CD8-positive, alpha-beta memory T cell (primary cell): ENCODE data around the gene ERFE. TPM values are rescaled to one million over a fixed set of nuclear protein-coding genes. Genes with fewer than 3 reads are reported as not detected.

Experiments
- CTCF ChIA-PET: fragments of 350-600 bp; sonication (Branson Sonifier 250); formaldehyde crosslinking; loops from one replicate; lab custom pipeline; 2021; ENCODE audit warnings: antibody characterized with exemption; lab: Charles Lee
- POLR2A ChIA-PET: fragments of 350-600 bp; sonication (Branson Sonifier 250); formaldehyde crosslinking; loops from one replicate; lab custom pipeline; 2021; ENCODE audit warnings: antibody characterized with exemption; lab: Charles Lee
- DNase-seq, 5 donors: peaks; one replicate each; pipeline versions ENCODE4 v3.0.0 to v3.0.0-alpha.2; 2020 to 2022; ENCODE audit warnings: mixed read lengths in 1 of 5
- H3K27ac ChIP-seq: one replicate; pipeline ENCODE4 v1.7.0; 2013; ENCODE audit warnings: low read depth, mild to moderate bottlenecking, low read length, moderate library complexity
- H3K27me3 ChIP-seq: 2 replicates; pipeline ENCODE4 v1.7.0; 2013; ENCODE audit warnings: low read length, mild to moderate bottlenecking; ENCODE audit not compliant: insufficient read depth, poor library complexity, severe bottlenecking
- H3K36me3 ChIP-seq: 2 replicates; pipeline ENCODE4 v1.7.0; 2013; ENCODE audit warnings: mild to moderate bottlenecking, low read length, moderate library complexity; ENCODE audit not compliant: insufficient read depth
- H3K4me1 ChIP-seq: 2 replicates; pipeline ENCODE4 v1.7.0; 2013; ENCODE audit warnings: mild to moderate bottlenecking, low read length, moderate library complexity; ENCODE audit not compliant: insufficient read depth
- H3K4me3 ChIP-seq: 2 replicates; pipeline ENCODE4 v1.7.0; 2013; ENCODE audit warnings: mild to moderate bottlenecking, low read length
- H3K9me3 ChIP-seq: 2 replicates; pipeline ENCODE4 v1.7.0; 2013; ENCODE audit warnings: mild to moderate bottlenecking, low read length
- H3K27ac Mint-ChIP-seq, 8 donors: one replicate each; pipeline ENCODE4 v1.8.0; 2020 to 2021; ENCODE audit warnings: mixed read lengths in 8 of 8, mild to moderate bottlenecking in 6 of 8, inconsistent platforms in 3 of 8, moderate library complexity in 3 of 8
- H3K27me3 Mint-ChIP-seq, 2 donors: one replicate each; pipeline ENCODE4 v1.8.0; 2020 to 2021; ENCODE audit warnings: mixed read lengths in 2 of 2, mild to moderate bottlenecking in 1 of 2, moderate library complexity in 1 of 2
- H3K36me3 Mint-ChIP-seq, 3 donors: one replicate each; pipeline ENCODE4 v1.8.0; 2020 to 2021; ENCODE audit warnings: mixed read lengths in 3 of 3, inconsistent platforms in 1 of 3, mild to moderate bottlenecking in 1 of 3
- H3K4me1 Mint-ChIP-seq, 3 donors: one replicate each; pipeline ENCODE4 v1.8.0; 2020 to 2021; ENCODE audit warnings: mixed read lengths in 3 of 3, inconsistent platforms in 1 of 3, mild to moderate bottlenecking in 1 of 3
- H3K4me3 Mint-ChIP-seq, 7 donors: one replicate each; pipeline ENCODE4 v1.8.0; 2020 to 2021; ENCODE audit warnings: mixed read lengths in 7 of 7, mild to moderate bottlenecking in 6 of 7, moderate library complexity in 4 of 7, inconsistent platforms in 2 of 7
- H3K9me3 Mint-ChIP-seq, 5 donors: one replicate each; pipeline ENCODE4 v1.8.0; 2020 to 2022; ENCODE audit warnings: mixed read lengths in 5 of 5, mild to moderate bottlenecking in 3 of 5, moderate library complexity in 2 of 5, inconsistent platforms in 1 of 5
- polyA plus RNA-seq: library from polyadenylated mRNA; unstranded; fragments of 300-500 nt; fragmentation: Illumina TruSeq; gene quantifications from one replicate; pipeline ENCODE4 v1.2.3, GENCODE V29; 2021
- total RNA-seq, 2 experiments: library from RNA; stranded (reverse); gene quantifications; one replicate each; pipeline ENCODE4 v1.2.3, GENCODE V29; 2021

Gene ERFE
- total and polyA plus RNA-seq, 3 experiments from 2014 or later, result 0.24 TPM; not detected in 2

- no peak overlapping the region for H3K27ac ChIP-seq
- no peak overlapping the region for H3K4me3 ChIP-seq
- Mint-ChIP-seq H3K27me3 (no peaks in the 10 kb centered on the region), H3K4me1 (no peaks in the 10 kb centered on the region), H3K4me3 (no peak overlapping the region), H3K27ac (no peak overlapping the region), H3K36me3 (no peaks in the 10 kb centered on the region), H3K9me3 (peaks cover 0 to under 1% (median 0%) of the 10 kb centered on the region in 5 donors)
- no peaks in the 10 kb centered on the region for H3K27me3 ChIP-seq
- no peaks in the 10 kb centered on the region for H3K9me3 ChIP-seq
- POLR2A ChIA-PET, result no interaction called here
- H3K4me1 ChIP-seq, result no peaks in the 10 kb centered on the region
- no peaks in the 10 kb centered on the region for H3K36me3 ChIP-seq
- CTCF ChIA-PET, result no interaction called here
- no peak for DNase-seq
Measured at GRCh38 chr2:238148981-238149380, 9.8 kb upstream of the ERFE start.

- CTCF ChIA-PET, result no interaction called here
- Mint-ChIP-seq H3K36me3 (no peaks in the 10 kb centered on the region), H3K9me3 (peaks cover 0 to 2% (median 0%) of the 10 kb centered on the region in 5 donors), H3K27me3 (no peaks in the 10 kb centered on the region), H3K27ac (no peak overlapping the region), H3K4me3 (no peak overlapping the region), H3K4me1 (no peaks in the 10 kb centered on the region)
- Histone ChIP-seq H3K4me1 (no peaks in the 10 kb centered on the region), H3K36me3 (no peaks in the 10 kb centered on the region), H3K27ac (no peak overlapping the region), H3K4me3 (no peak overlapping the region), H3K27me3 (no peaks in the 10 kb centered on the region), H3K9me3 (no peaks in the 10 kb centered on the region)
- DNase-seq, result no peak
- POLR2A ChIA-PET, result no interaction called here
Measured at GRCh38 chr2:238149841-238150572, 8.8 kb upstream of the ERFE start.

GRCh38 chr2:238150686-238151085 is 8.1 kb upstream of the ERFE start:
- no peaks in the 10 kb centered on the region for H3K36me3 Mint-ChIP-seq
- peaks cover 0 to 2% (median 0%) of the 10 kb centered on the region in 5 donors for H3K9me3 Mint-ChIP-seq
- no peak overlapping the region for H3K27ac Mint-ChIP-seq
- Histone ChIP-seq H3K27ac (no peak overlapping the region), H3K9me3 (no peaks in the 10 kb centered on the region), H3K4me3 (no peak overlapping the region), H3K27me3 (no peaks in the 10 kb centered on the region), H3K4me1 (no peaks in the 10 kb centered on the region), H3K36me3 (no peaks in the 10 kb centered on the region)
- CTCF ChIA-PET, result no interaction called here
- DNase-seq, result no peak
- no peaks in the 10 kb centered on the region for H3K27me3 Mint-ChIP-seq
- POLR2A ChIA-PET, result no interaction called here
- H3K4me3 Mint-ChIP-seq, result no peak overlapping the region
- no peaks in the 10 kb centered on the region for H3K4me1 Mint-ChIP-seq

GRCh38 chr2:238151205-238151604 is 7.6 kb upstream of the ERFE start:
- no peak for DNase-seq
- H3K27me3 ChIP-seq, result no peaks in the 10 kb centered on the region
- Mint-ChIP-seq H3K27ac (no peak overlapping the region), H3K4me3 (no peak overlapping the region), H3K9me3 (peaks cover 0 to 2% (median 0%) of the 10 kb centered on the region in 5 donors), H3K27me3 (no peaks in the 10 kb centered on the region), H3K36me3 (no peaks in the 10 kb centered on the region), H3K4me1 (no peaks in the 10 kb centered on the region)
- ChIA-PET CTCF (no interaction called here), POLR2A (no interaction called here)
- no peak overlapping the region for H3K4me3 ChIP-seq
- no peaks in the 10 kb centered on the region for H3K4me1 ChIP-seq
- no peaks in the 10 kb centered on the region for H3K36me3 ChIP-seq
- H3K27ac ChIP-seq, result no peak overlapping the region
- H3K9me3 ChIP-seq, result no peaks in the 10 kb centered on the region

GRCh38 chr2:238151628-238152235 is 7.0 kb upstream of the ERFE start:
- Histone ChIP-seq H3K9me3 (no peaks in the 10 kb centered on the region), H3K4me1 (no peaks in the 10 kb centered on the region), H3K36me3 (no peaks in the 10 kb centered on the region), H3K27ac (no peak overlapping the region), H3K27me3 (no peaks in the 10 kb centered on the region), H3K4me3 (no peak overlapping the region)
- no peak overlapping the region for H3K27ac Mint-ChIP-seq
- ChIA-PET POLR2A (no interaction called here), CTCF (no interaction called here)
- no peaks in the 10 kb centered on the region for H3K36me3 Mint-ChIP-seq
- peaks cover 0 to 2% (median 0%) of the 10 kb centered on the region in 5 donors for H3K9me3 Mint-ChIP-seq
- DNase-seq, result no peak
- H3K4me3 Mint-ChIP-seq, result no peak overlapping the region
- H3K27me3 Mint-ChIP-seq, result no peaks in the 10 kb centered on the region
- no peaks in the 10 kb centered on the region for H3K4me1 Mint-ChIP-seq

- no peaks in the 10 kb centered on the region for H3K36me3 Mint-ChIP-seq
- H3K27ac Mint-ChIP-seq, result no peak overlapping the region
- H3K9me3 ChIP-seq, result no peaks in the 10 kb centered on the region
- H3K36me3 ChIP-seq, result no peaks in the 10 kb centered on the region
- ChIA-PET CTCF (no interaction called here), POLR2A (no interaction called here)
- H3K4me1 ChIP-seq, result no peaks in the 10 kb centered on the region
- no peak for DNase-seq
- no peaks in the 10 kb centered on the region for H3K27me3 Mint-ChIP-seq
- no peaks in the 10 kb centered on the region for H3K4me1 Mint-ChIP-seq
- H3K4me3 ChIP-seq, result no peak overlapping the region
- H3K9me3 Mint-ChIP-seq, result peaks cover 0 to 2% (median 0%) of the 10 kb centered on the region in 5 donors
- H3K27ac ChIP-seq, result no peak overlapping the region
- no peak overlapping the region for H3K4me3 Mint-ChIP-seq
- H3K27me3 ChIP-seq, result no peaks in the 10 kb centered on the region
Measured at GRCh38 chr2:238152771-238153688, 5.7 kb upstream of the ERFE start.

- CTCF ChIA-PET, result no interaction called here
Measured at GRCh38 chr2:238154570-238154969, 4.2 kb upstream of the ERFE start.

More at GRCh38 chr2:238154570-238154969, 4.2 kb upstream of the ERFE start:
- no peaks in the 10 kb centered on the region for H3K9me3 ChIP-seq
- H3K27ac Mint-ChIP-seq, result no peak overlapping the region
- H3K27me3 ChIP-seq, result no peaks in the 10 kb centered on the region
- H3K4me3 Mint-ChIP-seq, result peak overlapping the region in 1 of 7 donors; percentile 20
- H3K9me3 Mint-ChIP-seq, result peaks cover 0 to 2% (median 0%) of the 10 kb centered on the region in 5 donors
- H3K36me3 ChIP-seq, result no peaks in the 10 kb centered on the region
- no peak overlapping the region for H3K4me3 ChIP-seq
- peaks cover 5% of the 10 kb centered on the region for H3K4me1 ChIP-seq
- no peak overlapping the region for H3K27ac ChIP-seq
- H3K4me1 Mint-ChIP-seq, result peaks cover 4 to 5% (median 5%) of the 10 kb centered on the region in 3 donors
- no peaks in the 10 kb centered on the region for H3K36me3 Mint-ChIP-seq
- POLR2A ChIA-PET, result no interaction called here
- H3K27me3 Mint-ChIP-seq, result peaks cover 4 to 5% of the 10 kb centered on the region in 2 donors
- DNase-seq, result no peak
